HepG2 (cell line): ENCODE data around the gene GRB7. TPM values are rescaled to one million over a fixed set of nuclear protein-coding genes. Genes with fewer than 3 reads are reported as not detected.

ENCODE experiments used
- ATAC-seq: fragments of 200-7000 bp; cut with Tn5 transposase; 3 replicates; pipeline ENCODE4 v1.9.1; 2020; ENCODE audit warnings: mild to moderate bottlenecking, moderate library complexity
- BruUV-seq: library from RNA; stranded (reverse); fragments of 400-500 nt; replicated peaks from 2 replicates; lab custom pipeline; 2021; lab: Mats Ljungman, UMichigan
- CTCF ChIA-PET: fragments of 300-600 bp; formaldehyde crosslinking; extraction: SDS; loops from one replicate; lab custom pipeline; 2021; ENCODE audit warnings: low total read pairs, inconsistent platforms, low intra/inter-chr PET ratio; lab: Yijun Ruan, JAX
- POLR2A ChIA-PET: fragments of 350-600 bp; sonication (Branson Sonifier 250); formaldehyde crosslinking; loops from one replicate; lab custom pipeline; 2020; ENCODE audit warnings: antibody characterized with exemption, inconsistent platforms; lab: Yijun Ruan, JAX
- DNase-seq: peaks from one replicate; pipeline ENCODE4 v3.0.0-alpha.2; 2015; ENCODE audit warnings: low spot score
- FAIRE-seq: peaks from 3 replicates; lab custom pipeline; 2011; peaks lifted over from hg19 to GRCh38; lab: Jason Lieb, UNC
- H2AFZ ChIP-seq: one replicate; pipeline ENCODE4 v1.6.1; 2011; ENCODE audit warnings: low read length, inconsistent platforms
- H3K27ac ChIP-seq: fragments of 300-600 bp; 3 replicates; pipeline ENCODE4 v1.8.0; 2011; ENCODE audit warnings: mixed run types, mild to moderate bottlenecking, mixed read lengths, low read length, inconsistent platforms; ENCODE audit not compliant: insufficient read depth; ENCODE audit errors: extremely low read length
- H3K27me3 ChIP-seq, 2 experiments: fragments of 200-600 bp in 1 of 2; 2 replicates in 1 of 2; 3 replicates in 1 of 2; pipeline versions ENCODE4 v1.6.0 to v1.8.0; 2011; ENCODE audit warnings: low read length in 2 of 2, mild to moderate bottlenecking in 2 of 2, moderate library complexity in 2 of 2, inconsistent platforms in 1 of 2; ENCODE audit not compliant: insufficient read depth in 2 of 2, control insufficient read depth in 1 of 2
- H3K36me3 ChIP-seq, 2 experiments: fragments of 200-600 bp in 1 of 2; replicated peaks in 1 of 2; 2 replicates in 1 of 2; 3 replicates in 1 of 2; pipeline versions ENCODE4 v1.5.1 to v1.8.0; 2011; ENCODE audit warnings: low read length in 2 of 2, inconsistent platforms in 1 of 2; ENCODE audit not compliant: insufficient read depth in 2 of 2, control insufficient read depth in 1 of 2
- H3K4me1 ChIP-seq: 2 replicates; pipeline ENCODE4 v1.5.1; 2012; ENCODE audit warnings: low read length, inconsistent platforms; ENCODE audit not compliant: insufficient read depth
- H3K4me2 ChIP-seq: 2 replicates; pipeline ENCODE4 v1.6.0; 2011; ENCODE audit warnings: low read depth, low read length, inconsistent platforms
- H3K4me3 ChIP-seq, 3 experiments: fragments of 200-600 bp in 1 of 3; sonication (generic), shearing (Covaris generic) in 1 of 3; replicated peaks in 1 of 3; 2 replicates each; pipeline ENCODE4 v1.5.1; 2011 to 2016; ENCODE audit warnings: low read length in 3 of 3, inconsistent platforms in 2 of 3, low read depth in 2 of 3, mild to moderate bottlenecking in 2 of 3, control low read depth in 1 of 3, mixed read lengths in 1 of 3; ENCODE audit not compliant: insufficient read depth in 1 of 3
- H3K79me2 ChIP-seq: one replicate; pipeline ENCODE4 v1.6.1; 2011; ENCODE audit warnings: low read length, inconsistent platforms; ENCODE audit not compliant: insufficient read depth
- H3K9ac ChIP-seq: 2 replicates; pipeline ENCODE4 v1.6.0; 2011; ENCODE audit warnings: mild to moderate bottlenecking, low read depth, low read length, inconsistent platforms; ENCODE audit not compliant: insufficient read depth
- H3K9me3 ChIP-seq: 2 replicates; pipeline ENCODE4 v1.5.1; 2012; ENCODE audit warnings: mild to moderate bottlenecking, low read length
- H4K20me1 ChIP-seq: 2 replicates; pipeline ENCODE4 v1.6.0; 2011; ENCODE audit warnings: inconsistent platforms, mild to moderate bottlenecking, low read length, moderate library complexity; ENCODE audit not compliant: insufficient read depth
- ARID2 ChIP-seq: sonication (generic); formaldehyde crosslinking; IDR thresholded peaks from 2 replicates; pipeline ENCODE4 v1.8.1; 2022; ENCODE audit warnings: mild to moderate bottlenecking, missing genetic modification reagents, borderline replicate concordance
- ERF ChIP-seq: IDR thresholded peaks from 2 replicates; pipeline ENCODE4 v1.6.1; 2018; ENCODE audit warnings: missing biosample characterization, missing genetic modification reagents
- KIAA2018 ChIP-seq: sonication (generic); formaldehyde crosslinking; IDR thresholded peaks from 2 replicates; pipeline ENCODE4 v1.5.0; 2020; ENCODE audit warnings: mild to moderate bottlenecking, missing genetic modification reagents, borderline replicate concordance
- MBD4 ChIP-seq: IDR thresholded peaks from 2 replicates; pipeline ENCODE4 v1.6.1; 2012; ENCODE audit warnings: low read length, inconsistent platforms, borderline replicate concordance
- NFYC ChIP-seq: IDR thresholded peaks from 2 replicates; pipeline ENCODE4 v1.6.1; 2016; ENCODE audit warnings: missing genetic modification reagents, missing compliant biosample characterization
- POLR2AphosphoS5 ChIP-seq: IDR thresholded peaks from 2 replicates; pipeline ENCODE4 v1.6.1; 2012; ENCODE audit warnings: low read depth, low read length
- RBFOX2 ChIP-seq: fragments of 200-400 bp; formaldehyde crosslinking; IDR thresholded peaks from 2 replicates; pipeline ENCODE4 v1.6.1; 2017; ENCODE audit warnings: low read depth, mild to moderate bottlenecking, low read length
- SP140L ChIP-seq: sonication (generic); formaldehyde crosslinking; IDR thresholded peaks from 2 replicates; pipeline ENCODE4 v1.4.0; 2020; ENCODE audit warnings: missing genetic modification reagents, borderline replicate concordance
- TMF1 ChIP-seq: sonication (generic); formaldehyde crosslinking; IDR thresholded peaks from 2 replicates; pipeline ENCODE4 v1.8.1; 2022; ENCODE audit warnings: low read depth, missing genetic modification reagents
- ZKSCAN1 ChIP-seq: fragments of 150-350 bp; IDR thresholded peaks from 2 replicates; pipeline ENCODE4 v1.6.1; 2014; ENCODE audit warnings: low read length
- ZNF232 ChIP-seq: sonication (generic); formaldehyde crosslinking; IDR thresholded peaks from 2 replicates; pipeline ENCODE4 v1.4.0; 2020; ENCODE audit warnings: missing genetic modification reagents, borderline replicate concordance
- ZNF572 ChIP-seq: sonication (generic); formaldehyde crosslinking; IDR thresholded peaks from 2 replicates; pipeline ENCODE4 v1.5.1; 2020; ENCODE audit warnings: mild to moderate bottlenecking, missing genetic modification reagents
- ZNF674 ChIP-seq: sonication (generic); formaldehyde crosslinking; IDR thresholded peaks from 2 replicates; pipeline ENCODE4 v1.5.0; 2020; ENCODE audit warnings: low read depth, mild to moderate bottlenecking, missing genetic modification reagents
- WGBS: methylation state at CpG from one replicate; pipeline ENCODE4 v1.1.6; 2017; ENCODE audit warnings: low lambda C conversion rate; 5-methylcytosine and 5-hydroxymethylcytosine counted together
- in situ Hi-C: cut with HindIII; loops from 2 replicates; pipeline ENCODE4 v1.10.0; 2017; ENCODE audit warnings: low pct_unique_long_range_greater_than_20kb; ENCODE audit not compliant: extremely low pct_ligation_motif_present
- intact Hi-C: fragments of 100-400 bp; cut with micrococcal nuclease; formaldehyde crosslinking; loops from one replicate; pipeline ENCODE4 v1.10.0; 2022; ENCODE audit not compliant: unreplicated experiment
- polyA plus RNA-seq, 8 experiments: library from polyadenylated mRNA; depleted of rRNA in 3 of 8; stranded (reverse) in 7 of 8; unstranded in 1 of 8; fragments of >200 nt; fragmentation: Illumina TruSeq in 4 of 8; extraction: Trizol in 4 of 8; gene quantifications; 2 replicates each; pipeline versions ENCODE4 v1.2.1 to v1.2.3, GENCODE V29; 2011 to 2016; ENCODE audit warnings: low read depth in 4 of 8, missing spikeins in 1 of 8, mixed read lengths in 1 of 8; ENCODE audit not compliant: insufficient read depth in 1 of 8
- total RNA-seq, 5 experiments: library from RNA; depleted of rRNA; stranded (reverse); fragments of >200 nt; fragmentation: Illumina TruSeq; extraction: Trizol; gene quantifications; 2 replicates each; pipeline ENCODE4 v1.2.3, GENCODE V29; 2016; ENCODE audit warnings: low read depth in 1 of 5
- TF ChIP-seq, protein P1 (sequence below): IDR thresholded peaks from 2 replicates; pipeline ENCODE4 v1.6.1; 2016; ENCODE audit warnings: mild to moderate bottlenecking
- TF ChIP-seq, protein P2 (sequence below): sonication (generic); formaldehyde crosslinking; IDR thresholded peaks from 2 replicates; pipeline ENCODE4 v1.8.1; 2023; ENCODE audit warnings: missing genetic modification reagents, inconsistent platforms, borderline replicate concordance

The GRB7 gene
- total and polyA plus RNA-seq, 2 of the 13 experiments (the other 11 are each of a cell fraction or from before 2014, with no cell fraction given): 60.2 to 77.7 TPM

- H3K9me3 ChIP-seq: no peaks in the 10 kb centered on the region
- no peak overlapping the region for H3K9ac ChIP-seq
- ChIA-PET POLR2A (interaction anchor here (4.6 to 5.2 kb wide), 3 partner anchors 8 to 52 kb away, joined by 22 to 79 read pairs (median 33); no protein-coding TSS in a partner anchor), CTCF (interaction anchor here (1.3 kb wide), 1 partner anchor 126 kb away, joined by 4 read pairs; no protein-coding TSS in a partner anchor)
- ATAC-seq (no peak), DNase-seq (no peak), FAIRE-seq (no peak)
- peaks cover 34 to 42% of the 10 kb centered on the region in 2 experiments for H3K36me3 ChIP-seq
- no peak overlapping the region for H3K4me2 ChIP-seq
- no peaks in the 10 kb centered on the region; the same call in 1 of the 2 replicates for H4K20me1 ChIP-seq
- H2AFZ ChIP-seq: no peak overlapping the region
- H3K4me1 ChIP-seq: peaks cover 47% of the 10 kb centered on the region
- no peak overlapping the region for H3K27ac ChIP-seq
- peaks cover 2% of the 10 kb centered on the region for H3K79me2 ChIP-seq
- BruUV-seq: no TSS peak
- intact Hi-C loops: no loop called here
- WGBS: 93% methylated on average over 2 of the region's 4 CpGs
- H3K4me3 ChIP-seq: no peak overlapping the region
- no peaks in the 10 kb centered on the region for H3K27me3 ChIP-seq
- in situ Hi-C loops: no loop called here
- TF ChIP-seq RBFOX2 (peak; percentile 23; the same call in 1 of the 2 replicates), NFYC (no peak), ZNF572 (no peak), ZKSCAN1 (peak; percentile 30; the same call in 1 of the 2 replicates), TMF1 (CRISPR knock-in tag) (no peak), ERF (CRISPR knock-in tag) (no peak), KIAA2018 (CRISPR knock-in tag) (no peak), ZNF232 (CRISPR knock-in tag) (no peak), MBD4 (no peak), SP140L (no peak), POLR2AphosphoS5 (peak; percentile 50; the same call in 1 of the 2 replicates), ARID2 (CRISPR knock-in tag) (no peak), ZNF674 (CRISPR knock-in tag) (no peak)
- TF ChIP-seq, protein P1, sequence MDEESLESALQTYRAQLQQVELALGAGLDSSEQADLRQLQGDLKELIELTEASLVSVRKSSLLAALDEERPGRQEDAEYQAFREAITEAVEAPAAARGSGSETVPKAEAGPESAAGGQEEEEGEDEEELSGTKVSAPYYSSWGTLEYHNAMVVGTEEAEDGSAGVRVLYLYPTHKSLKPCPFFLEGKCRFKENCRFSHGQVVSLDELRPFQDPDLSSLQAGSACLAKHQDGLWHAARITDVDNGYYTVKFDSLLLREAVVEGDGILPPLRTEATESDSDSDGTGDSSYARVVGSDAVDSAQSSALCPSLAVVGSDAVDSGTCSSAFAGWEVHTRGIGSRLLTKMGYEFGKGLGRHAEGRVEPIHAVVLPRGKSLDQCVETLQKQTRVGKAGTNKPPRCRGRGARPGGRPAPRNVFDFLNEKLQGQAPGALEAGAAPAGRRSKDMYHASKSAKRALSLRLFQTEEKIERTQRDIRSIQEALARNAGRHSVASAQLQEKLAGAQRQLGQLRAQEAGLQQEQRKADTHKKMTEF (CRISPR knock-in tag): 0 out of 2 replicates have a peak, but pooled peaks have one; percentile 13
- TF ChIP-seq, protein P2, sequence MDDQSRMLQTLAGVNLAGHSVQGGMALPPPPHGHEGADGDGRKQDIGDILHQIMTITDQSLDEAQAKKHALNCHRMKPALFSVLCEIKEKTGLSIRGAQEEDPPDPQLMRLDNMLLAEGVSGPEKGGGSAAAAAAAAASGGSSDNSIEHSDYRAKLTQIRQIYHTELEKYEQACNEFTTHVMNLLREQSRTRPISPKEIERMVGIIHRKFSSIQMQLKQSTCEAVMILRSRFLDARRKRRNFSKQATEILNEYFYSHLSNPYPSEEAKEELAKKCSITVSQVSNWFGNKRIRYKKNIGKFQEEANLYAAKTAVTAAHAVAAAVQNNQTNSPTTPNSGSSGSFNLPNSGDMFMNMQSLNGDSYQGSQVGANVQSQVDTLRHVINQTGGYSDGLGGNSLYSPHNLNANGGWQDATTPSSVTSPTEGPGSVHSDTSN (CRISPR knock-in tag): no peak
Measured at GRCh38 chr17:39747745-39748144, 10.0 kb downstream of the GRB7 start.
